Effector memory CD4-positive, alpha-beta T cell (primary cell): ENCODE data around the gene ZBTB20.

ENCODE experiments used
- DNase-seq, 3 donors: peaks; one replicate each; pipeline ENCODE4 v3.0.0-alpha.2; 2020
- H3K27ac ChIP-seq: 2 replicates; pipeline ENCODE4 v1.7.0; 2013; ENCODE audit warnings: mild to moderate bottlenecking, low read length, moderate library complexity; ENCODE audit not compliant: insufficient read depth, poor library complexity, severe bottlenecking
- H3K27me3 ChIP-seq: replicated peaks from 2 replicates; pipeline ENCODE4 v1.7.0; 2013; ENCODE audit warnings: mild to moderate bottlenecking, low read length; ENCODE audit not compliant: insufficient read depth, control insufficient read depth, poor library complexity, severe bottlenecking
- H3K36me3 ChIP-seq: 2 replicates; pipeline ENCODE4 v1.7.0; 2013; ENCODE audit warnings: mild to moderate bottlenecking, low read length, moderate library complexity; ENCODE audit not compliant: control insufficient read depth, insufficient read depth
- H3K4me1 ChIP-seq: 2 replicates; pipeline ENCODE4 v1.7.0; 2013; ENCODE audit warnings: low read length, mild to moderate bottlenecking; ENCODE audit not compliant: control insufficient read depth, insufficient read depth, poor library complexity, severe bottlenecking
- H3K4me3 ChIP-seq: 2 replicates; pipeline ENCODE4 v1.7.0; 2013; ENCODE audit warnings: low read length, low read depth, mild to moderate bottlenecking; ENCODE audit not compliant: insufficient read depth, poor library complexity, severe bottlenecking
- H3K9me3 ChIP-seq: 2 replicates; pipeline ENCODE4 v1.7.0; 2013; ENCODE audit warnings: mild to moderate bottlenecking, low read length, moderate library complexity; ENCODE audit not compliant: control insufficient read depth

Gene ZBTB20

GRCh38 chr3:114675104-114675503 lies 472.0 kb downstream of the ZBTB20 start:
- DNase-seq, result no peak
- Histone ChIP-seq H3K4me3 (no peak overlapping the region), H3K36me3 (no peaks in the 10 kb centered on the region), H3K27ac (no peak overlapping the region), H3K9me3 (no peaks in the 10 kb centered on the region), H3K4me1 (no peaks in the 10 kb centered on the region), H3K27me3 (no peaks in the 10 kb centered on the region)

- no peaks in the 10 kb centered on the region for H3K4me1 ChIP-seq
- DNase-seq, result no peak
- H3K27ac ChIP-seq, result no peak overlapping the region
- H3K4me3 ChIP-seq, result no peak overlapping the region
- H3K9me3 ChIP-seq, result no peaks in the 10 kb centered on the region
- no peaks in the 10 kb centered on the region for H3K27me3 ChIP-seq
- no peaks in the 10 kb centered on the region for H3K36me3 ChIP-seq
Measured at GRCh38 chr3:114674036-114674435, 473.1 kb downstream of the ZBTB20 start.

- no peaks in the 10 kb centered on the region for H3K27me3 ChIP-seq
- no peaks in the 10 kb centered on the region for H3K4me1 ChIP-seq
- no peak overlapping the region for H3K4me3 ChIP-seq
- H3K36me3 ChIP-seq, result no peaks in the 10 kb centered on the region
- H3K9me3 ChIP-seq, result no peaks in the 10 kb centered on the region
- no peak for DNase-seq
- H3K27ac ChIP-seq, result no peak overlapping the region
Measured at GRCh38 chr3:114673481-114673880, 473.6 kb downstream of the ZBTB20 start.

- no peaks in the 10 kb centered on the region for H3K27me3 ChIP-seq
- H3K9me3 ChIP-seq, result no peaks in the 10 kb centered on the region
- H3K36me3 ChIP-seq, result no peaks in the 10 kb centered on the region
- H3K4me1 ChIP-seq, result no peaks in the 10 kb centered on the region
- no peak for DNase-seq
- H3K27ac ChIP-seq, result no peak overlapping the region
- H3K4me3 ChIP-seq, result no peak overlapping the region
Measured at GRCh38 chr3:114672692-114673447, 474.2 kb downstream of the ZBTB20 start.

GRCh38 chr3:114671741-114672510 lies 475.2 kb downstream of the ZBTB20 start:
- no peak overlapping the region for H3K27ac ChIP-seq
- H3K27me3 ChIP-seq, result no peaks in the 10 kb centered on the region
- H3K9me3 ChIP-seq, result no peaks in the 10 kb centered on the region
- no peak overlapping the region for H3K4me3 ChIP-seq
- no peak for DNase-seq
- H3K4me1 ChIP-seq, result no peaks in the 10 kb centered on the region
- H3K36me3 ChIP-seq, result no peaks in the 10 kb centered on the region

GRCh38 chr3:114669614-114670013 lies 477.5 kb downstream of the ZBTB20 start:
- Histone ChIP-seq H3K27me3 (no peaks in the 10 kb centered on the region), H3K27ac (no peak overlapping the region), H3K36me3 (no peaks in the 10 kb centered on the region), H3K9me3 (no peaks in the 10 kb centered on the region), H3K4me1 (no peaks in the 10 kb centered on the region), H3K4me3 (no peak overlapping the region)
- DNase-seq, result no peak

- DNase-seq, result no peak
- H3K27ac ChIP-seq, result no peak overlapping the region
- no peaks in the 10 kb centered on the region for H3K36me3 ChIP-seq
- no peaks in the 10 kb centered on the region for H3K27me3 ChIP-seq
- no peaks in the 10 kb centered on the region for H3K9me3 ChIP-seq
- no peak overlapping the region for H3K4me3 ChIP-seq
- no peaks in the 10 kb centered on the region for H3K4me1 ChIP-seq
Measured at GRCh38 chr3:114668099-114668498, 479.0 kb downstream of the ZBTB20 start.

- no peaks in the 10 kb centered on the region for H3K36me3 ChIP-seq
- no peak for DNase-seq
- no peak overlapping the region for H3K27ac ChIP-seq
- no peaks in the 10 kb centered on the region for H3K27me3 ChIP-seq
- no peaks in the 10 kb centered on the region for H3K4me1 ChIP-seq
- no peaks in the 10 kb centered on the region for H3K9me3 ChIP-seq
- no peak overlapping the region for H3K4me3 ChIP-seq
Measured at GRCh38 chr3:114666623-114667022, 480.5 kb downstream of the ZBTB20 start.

GRCh38 chr3:114664006-114664405 lies 483.1 kb downstream of the ZBTB20 start:
- no peak overlapping the region for H3K4me3 ChIP-seq
- no peaks in the 10 kb centered on the region for H3K4me1 ChIP-seq
- DNase-seq, result no peak
- H3K27me3 ChIP-seq, result no peaks in the 10 kb centered on the region
- no peaks in the 10 kb centered on the region for H3K9me3 ChIP-seq
- no peaks in the 10 kb centered on the region for H3K36me3 ChIP-seq
- H3K27ac ChIP-seq, result no peak overlapping the region

GRCh38 chr3:114660808-114661207 lies 486.3 kb downstream of the ZBTB20 start:
- Histone ChIP-seq H3K36me3 (no peaks in the 10 kb centered on the region), H3K4me1 (no peaks in the 10 kb centered on the region), H3K27me3 (no peaks in the 10 kb centered on the region), H3K9me3 (no peaks in the 10 kb centered on the region), H3K27ac (no peak overlapping the region), H3K4me3 (no peak overlapping the region)
- DNase-seq, result no peak
